ENCODE data around the gene DAZAP1. TPM values are rescaled to one million over a fixed set of nuclear protein-coding genes. Genes with fewer than 3 reads are reported as not detected.

Gene DAZAP1
- total RNA-seq, 1 experiment from 2014 or later = 360 TPM

DNA sequence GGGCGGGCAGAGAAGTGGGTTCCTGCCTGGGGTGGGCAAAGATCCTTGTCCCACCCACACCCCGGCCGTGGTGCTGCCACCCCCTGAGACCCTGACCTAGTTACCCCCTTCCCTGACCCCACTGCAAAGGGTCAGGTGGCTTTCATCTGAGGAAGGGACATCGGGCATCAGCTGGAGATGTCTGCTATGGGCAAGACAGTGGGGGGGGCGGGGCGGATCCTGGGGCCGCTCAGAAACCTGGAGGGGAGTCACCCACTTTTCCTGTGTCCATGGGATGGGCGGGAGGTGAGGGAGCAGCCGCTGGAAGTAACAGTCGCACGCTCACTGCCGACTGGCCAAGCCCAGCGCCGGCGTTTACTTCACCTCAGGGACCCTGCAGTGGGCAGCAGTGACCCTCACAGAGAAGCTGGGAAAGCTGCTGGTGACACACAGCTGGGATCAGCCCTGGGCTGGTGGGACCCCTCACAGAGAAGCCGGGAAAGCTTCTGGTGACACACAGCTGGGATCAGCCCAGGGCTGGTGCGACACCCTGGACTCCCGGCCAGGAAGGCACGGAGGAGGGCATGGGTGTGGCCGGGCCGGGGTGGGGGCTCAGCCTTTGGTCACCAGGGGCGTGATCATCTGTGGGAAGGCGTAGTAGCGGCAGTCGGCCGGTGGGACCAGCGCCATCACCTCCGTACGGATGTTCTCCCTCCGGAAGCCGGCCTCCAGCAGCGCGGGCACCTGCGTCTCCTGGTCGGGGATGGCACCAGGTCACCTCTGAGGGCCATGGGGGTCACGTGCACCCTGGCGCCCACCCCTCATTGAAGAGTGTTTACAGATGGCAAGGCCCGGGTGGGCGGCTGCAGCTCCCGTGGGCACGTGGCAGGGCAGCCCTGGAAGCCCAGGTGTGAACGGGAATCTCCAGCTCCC lies 10.4 kb upstream of the DAZAP1 start:
- Mint-ChIP-seq H3K27ac (no peak overlapping the region), H3K36me3 (peaks cover 6% of the 10 kb centered on the region), H3K9me3 (no peaks in the 10 kb centered on the region), H3K27me3 (ENCODE audit: low read depth) (no peaks in the 10 kb centered on the region; the same call in 1 of the 2 replicates), H3K4me1 (no peaks in the 10 kb centered on the region), H3K4me3 (no peak overlapping the region)
- TF ChIP-seq, protein P1, sequence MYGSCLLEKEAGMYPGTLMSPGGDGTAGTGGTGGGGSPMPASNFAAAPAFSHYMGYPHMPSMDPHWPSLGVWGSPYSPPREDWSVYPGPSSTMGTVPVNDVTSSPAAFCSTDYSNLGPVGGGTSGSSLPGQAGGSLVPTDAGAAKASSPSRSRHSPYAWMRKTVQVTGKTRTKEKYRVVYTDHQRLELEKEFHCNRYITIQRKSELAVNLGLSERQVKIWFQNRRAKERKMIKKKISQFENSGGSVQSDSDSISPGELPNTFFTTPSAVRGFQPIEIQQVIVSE (CRISPR knock-in tag; IDR thresholded peaks at IDR 0.05; ENCODE audit: borderline replicate concordance) = no peak
- TF ChIP-seq, protein P2, sequence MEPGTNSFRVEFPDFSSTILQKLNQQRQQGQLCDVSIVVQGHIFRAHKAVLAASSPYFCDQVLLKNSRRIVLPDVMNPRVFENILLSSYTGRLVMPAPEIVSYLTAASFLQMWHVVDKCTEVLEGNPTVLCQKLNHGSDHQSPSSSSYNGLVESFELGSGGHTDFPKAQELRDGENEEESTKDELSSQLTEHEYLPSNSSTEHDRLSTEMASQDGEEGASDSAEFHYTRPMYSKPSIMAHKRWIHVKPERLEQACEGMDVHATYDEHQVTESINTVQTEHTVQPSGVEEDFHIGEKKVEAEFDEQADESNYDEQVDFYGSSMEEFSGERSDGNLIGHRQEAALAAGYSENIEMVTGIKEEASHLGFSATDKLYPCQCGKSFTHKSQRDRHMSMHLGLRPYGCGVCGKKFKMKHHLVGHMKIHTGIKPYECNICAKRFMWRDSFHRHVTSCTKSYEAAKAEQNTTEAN (CRISPR knock-in tag; IDR thresholded peaks at IDR 0.05) = no peak
- TF ChIP-seq, protein P3, sequence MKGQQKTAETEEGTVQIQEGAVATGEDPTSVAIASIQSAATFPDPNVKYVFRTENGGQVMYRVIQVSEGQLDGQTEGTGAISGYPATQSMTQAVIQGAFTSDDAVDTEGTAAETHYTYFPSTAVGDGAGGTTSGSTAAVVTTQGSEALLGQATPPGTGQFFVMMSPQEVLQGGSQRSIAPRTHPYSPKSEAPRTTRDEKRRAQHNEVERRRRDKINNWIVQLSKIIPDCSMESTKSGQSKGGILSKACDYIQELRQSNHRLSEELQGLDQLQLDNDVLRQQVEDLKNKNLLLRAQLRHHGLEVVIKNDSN (CRISPR knock-in tag; IDR thresholded peaks at IDR 0.05) = no peak
- TF ChIP-seq NFATC4 (CRISPR knock-in tag; IDR thresholded peaks at IDR 0.05) (no peak), MYBL2 (CRISPR knock-in tag; IDR thresholded peaks at IDR 0.05) (no peak), FOXJ3 (CRISPR knock-in tag; IDR thresholded peaks at IDR 0.05; ENCODE audit: borderline replicate concordance) (no peak), MXD4 (CRISPR knock-in tag; IDR thresholded peaks at IDR 0.05; ENCODE audit: borderline replicate concordance) (no peak), FOXK1 (CRISPR knock-in tag; IDR thresholded peaks at IDR 0.05) (no peak), CREM (CRISPR knock-in tag; IDR thresholded peaks at IDR 0.05) (no peak), ZNF317 (CRISPR knock-in tag; IDR thresholded peaks at IDR 0.05; ENCODE audit: borderline replicate concordance, low read depth) (no peak), JAZF1 (CRISPR knock-in tag; IDR thresholded peaks at IDR 0.05) (no peak), SMAD3 (CRISPR knock-in tag; IDR thresholded peaks at IDR 0.05; ENCODE audit: borderline replicate concordance) (no peak), ZNF121 (CRISPR knock-in tag; IDR thresholded peaks at IDR 0.05) (no peak), NR3C1 (CRISPR knock-in tag; conservative IDR thresholded peaks at IDR 0.05; ENCODE audit: low read depth) (no peak)
- TF ChIP-seq, protein P4, sequence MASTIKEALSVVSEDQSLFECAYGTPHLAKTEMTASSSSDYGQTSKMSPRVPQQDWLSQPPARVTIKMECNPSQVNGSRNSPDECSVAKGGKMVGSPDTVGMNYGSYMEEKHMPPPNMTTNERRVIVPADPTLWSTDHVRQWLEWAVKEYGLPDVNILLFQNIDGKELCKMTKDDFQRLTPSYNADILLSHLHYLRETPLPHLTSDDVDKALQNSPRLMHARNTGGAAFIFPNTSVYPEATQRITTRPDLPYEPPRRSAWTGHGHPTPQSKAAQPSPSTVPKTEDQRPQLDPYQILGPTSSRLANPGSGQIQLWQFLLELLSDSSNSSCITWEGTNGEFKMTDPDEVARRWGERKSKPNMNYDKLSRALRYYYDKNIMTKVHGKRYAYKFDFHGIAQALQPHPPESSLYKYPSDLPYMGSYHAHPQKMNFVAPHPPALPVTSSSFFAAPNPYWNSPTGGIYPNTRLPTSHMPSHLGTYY (CRISPR knock-in tag; IDR thresholded peaks at IDR 0.05) = no peak
- TF ChIP-seq, protein P5, sequence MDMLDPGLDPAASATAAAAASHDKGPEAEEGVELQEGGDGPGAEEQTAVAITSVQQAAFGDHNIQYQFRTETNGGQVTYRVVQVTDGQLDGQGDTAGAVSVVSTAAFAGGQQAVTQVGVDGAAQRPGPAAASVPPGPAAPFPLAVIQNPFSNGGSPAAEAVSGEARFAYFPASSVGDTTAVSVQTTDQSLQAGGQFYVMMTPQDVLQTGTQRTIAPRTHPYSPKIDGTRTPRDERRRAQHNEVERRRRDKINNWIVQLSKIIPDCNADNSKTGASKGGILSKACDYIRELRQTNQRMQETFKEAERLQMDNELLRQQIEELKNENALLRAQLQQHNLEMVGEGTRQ (CRISPR knock-in tag; IDR thresholded peaks at IDR 0.05) = no peak
- TF ChIP-seq, protein P6, sequence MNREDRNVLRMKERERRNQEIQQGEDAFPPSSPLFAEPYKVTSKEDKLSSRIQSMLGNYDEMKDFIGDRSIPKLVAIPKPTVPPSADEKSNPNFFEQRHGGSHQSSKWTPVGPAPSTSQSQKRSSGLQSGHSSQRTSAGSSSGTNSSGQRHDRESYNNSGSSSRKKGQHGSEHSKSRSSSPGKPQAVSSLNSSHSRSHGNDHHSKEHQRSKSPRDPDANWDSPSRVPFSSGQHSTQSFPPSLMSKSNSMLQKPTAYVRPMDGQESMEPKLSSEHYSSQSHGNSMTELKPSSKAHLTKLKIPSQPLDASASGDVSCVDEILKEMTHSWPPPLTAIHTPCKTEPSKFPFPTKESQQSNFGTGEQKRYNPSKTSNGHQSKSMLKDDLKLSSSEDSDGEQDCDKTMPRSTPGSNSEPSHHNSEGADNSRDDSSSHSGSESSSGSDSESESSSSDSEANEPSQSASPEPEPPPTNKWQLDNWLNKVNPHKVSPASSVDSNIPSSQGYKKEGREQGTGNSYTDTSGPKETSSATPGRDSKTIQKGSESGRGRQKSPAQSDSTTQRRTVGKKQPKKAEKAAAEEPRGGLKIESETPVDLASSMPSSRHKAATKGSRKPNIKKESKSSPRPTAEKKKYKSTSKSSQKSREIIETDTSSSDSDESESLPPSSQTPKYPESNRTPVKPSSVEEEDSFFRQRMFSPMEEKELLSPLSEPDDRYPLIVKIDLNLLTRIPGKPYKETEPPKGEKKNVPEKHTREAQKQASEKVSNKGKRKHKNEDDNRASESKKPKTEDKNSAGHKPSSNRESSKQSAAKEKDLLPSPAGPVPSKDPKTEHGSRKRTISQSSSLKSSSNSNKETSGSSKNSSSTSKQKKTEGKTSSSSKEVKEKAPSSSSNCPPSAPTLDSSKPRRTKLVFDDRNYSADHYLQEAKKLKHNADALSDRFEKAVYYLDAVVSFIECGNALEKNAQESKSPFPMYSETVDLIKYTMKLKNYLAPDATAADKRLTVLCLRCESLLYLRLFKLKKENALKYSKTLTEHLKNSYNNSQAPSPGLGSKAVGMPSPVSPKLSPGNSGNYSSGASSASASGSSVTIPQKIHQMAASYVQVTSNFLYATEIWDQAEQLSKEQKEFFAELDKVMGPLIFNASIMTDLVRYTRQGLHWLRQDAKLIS (CRISPR knock-in tag; IDR thresholded peaks at IDR 0.05; ENCODE audit: borderline replicate concordance) = no peak
- ChIA-PET POLR2A (interaction anchor here (0.5 kb wide), 1 partner anchor 151 kb away, joined by 3 read pairs; no protein-coding TSS in a partner anchor), CTCF (interaction anchor here (0.5 to 2.0 kb wide), 5 partner anchors 19 to 130 kb away, joined by 3 to 12 read pairs (median 3); no protein-coding TSS in a partner anchor)
- DNase-seq (ENCODE audit: low spot score) (no peak), ATAC-seq (no peak)
